SU-DHL-6 (cell line): ENCODE measurements around the gene PLK1.
A peak's percentile ranks its signal among the peaks of the same experiment; 100 is the strongest.

Source experiments
- H2AFZ ChIP-seq: fragments of 200-600 bp; sonication (generic); 2 replicates; pipeline ENCODE4 v1.6.1; 2014; ENCODE audit warnings: low read depth, mild to moderate bottlenecking, moderate library complexity, mixed read lengths, antibody characterized with exemption, low read length; ENCODE audit not compliant: severe bottlenecking
- H3F3A ChIP-seq: fragments of 200-600 bp; shearing (Covaris generic); 2 replicates; pipeline ENCODE4 v1.6.0; 2016; ENCODE audit warnings: antibody characterized with exemption, mild to moderate bottlenecking; ENCODE audit not compliant: insufficient read depth
- H3K27ac ChIP-seq: fragments of 200-600 bp; sonication (generic); 2 replicates; pipeline ENCODE4 v1.5.1; 2016; ENCODE audit warnings: low read depth, mild to moderate bottlenecking, low read length, moderate library complexity, mixed read lengths
- H3K27me3 ChIP-seq: fragments of 200-600 bp; sonication (generic), shearing (Covaris generic); 2 replicates; pipeline ENCODE4 v1.6.0; 2014; ENCODE audit warnings: mild to moderate bottlenecking, low read length
- H3K36me3 ChIP-seq: fragments of 200-600 bp; sonication (generic); 2 replicates; pipeline ENCODE4 v1.6.1; 2014; ENCODE audit warnings: mild to moderate bottlenecking, low read length, mixed read lengths
- H3K4me2 ChIP-seq: fragments of 300-600, 200-600 bp; shearing (Covaris generic), sonication (generic); 2 replicates; pipeline ENCODE4 v1.6.0; 2014; ENCODE audit warnings: low read length, low read depth, mild to moderate bottlenecking; ENCODE audit not compliant: poor library complexity, severe bottlenecking
- H3K4me3 ChIP-seq: fragments of 200-600 bp; sonication (generic); 2 replicates; pipeline ENCODE4 v1.5.1; 2014; ENCODE audit warnings: antibody characterized with exemption, low read length, mild to moderate bottlenecking, mixed read lengths; ENCODE audit not compliant: insufficient read depth, poor library complexity, severe bottlenecking
- H3K79me2 ChIP-seq: fragments of 200-600 bp; sonication (generic); 2 replicates; pipeline ENCODE4 v1.6.1; 2014; ENCODE audit warnings: mild to moderate bottlenecking, low read length, moderate library complexity; ENCODE audit not compliant: insufficient read depth
- H3K9ac ChIP-seq: fragments of 200-600 bp; sonication (generic); 2 replicates; pipeline ENCODE4 v1.7.0; 2014; ENCODE audit warnings: mild to moderate bottlenecking, low read length
- H3K9me2 ChIP-seq: fragments of 200-600 bp; sonication (generic); replicated peaks from 2 replicates; pipeline ENCODE4 v1.6.1; 2014; ENCODE audit warnings: low read length; ENCODE audit not compliant: insufficient read depth
- H3K9me3 ChIP-seq: fragments of 200-600 bp; sonication (generic); 2 replicates; pipeline ENCODE4 v1.6.1; 2014; ENCODE audit warnings: low read length, mixed read lengths; ENCODE audit not compliant: insufficient read depth
- H4K20me1 ChIP-seq: fragments of 200-600 bp; sonication (generic); 2 replicates; pipeline ENCODE4 v1.6.1; 2014; ENCODE audit warnings: low read depth, mild to moderate bottlenecking, antibody characterized with exemption, low read length, moderate library complexity, mixed read lengths
- EZH2phosphoT487 ChIP-seq: fragments of 200-600 bp; sonication (generic), shearing (Covaris generic); conservative IDR thresholded peaks from 2 replicates; pipeline ENCODE4 v1.6.1; 2018; ENCODE audit warnings: mild to moderate bottlenecking, antibody characterized with exemption, low read length, moderate library complexity, mixed read lengths
- TF ChIP-seq, protein P1 (sequence below): fragments of 200-600 bp; sonication (generic); IDR thresholded peaks from one replicate; pipeline ENCODE4 v1.5.1; 2017; ENCODE audit warnings: antibody characterized with exemption, mild to moderate bottlenecking, low read length, moderate library complexity; ENCODE audit not compliant: insufficient read depth, poor library complexity, severe bottlenecking

Gene PLK1

DNA sequence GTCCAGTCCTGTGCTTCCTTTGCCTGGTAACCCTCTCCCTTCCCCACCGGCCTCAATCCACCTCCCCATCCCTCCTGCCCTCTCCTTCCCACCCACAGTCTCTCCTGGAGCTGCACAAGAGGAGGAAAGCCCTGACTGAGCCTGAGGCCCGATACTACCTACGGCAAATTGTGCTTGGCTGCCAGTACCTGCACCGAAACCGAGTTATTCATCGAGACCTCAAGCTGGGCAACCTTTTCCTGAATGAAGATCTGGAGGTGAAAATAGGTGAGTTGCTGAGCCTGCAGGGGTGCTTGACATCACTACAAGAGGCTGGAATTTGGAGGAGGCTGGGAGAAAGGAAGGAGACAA lies 1.3 kb downstream of the PLK1 start:
- peaks cover 46% of the 10 kb centered on the region for H3K79me2 ChIP-seq
- peak overlapping the region; percentile 98 for H3K9ac ChIP-seq
- H3K27ac ChIP-seq: peak overlapping the region; percentile 70
- peaks cover 11% of the 10 kb centered on the region; the same call in 1 of the 2 replicates for H3F3A ChIP-seq
- H3K36me3 ChIP-seq: peaks cover 21% of the 10 kb centered on the region; the same call in 1 of the 2 replicates
- H3K4me3 ChIP-seq: peak overlapping the region; percentile 98
- no peak overlapping the region for H2AFZ ChIP-seq
- H4K20me1 ChIP-seq: no peaks in the 10 kb centered on the region
- H3K9me2 ChIP-seq: no peaks in the 10 kb centered on the region
- no peaks in the 10 kb centered on the region for H3K9me3 ChIP-seq
- peak overlapping the region; percentile 69 for H3K4me2 ChIP-seq
- no peak for TF ChIP-seq EZH2phosphoT487
- TF ChIP-seq, protein P1, sequence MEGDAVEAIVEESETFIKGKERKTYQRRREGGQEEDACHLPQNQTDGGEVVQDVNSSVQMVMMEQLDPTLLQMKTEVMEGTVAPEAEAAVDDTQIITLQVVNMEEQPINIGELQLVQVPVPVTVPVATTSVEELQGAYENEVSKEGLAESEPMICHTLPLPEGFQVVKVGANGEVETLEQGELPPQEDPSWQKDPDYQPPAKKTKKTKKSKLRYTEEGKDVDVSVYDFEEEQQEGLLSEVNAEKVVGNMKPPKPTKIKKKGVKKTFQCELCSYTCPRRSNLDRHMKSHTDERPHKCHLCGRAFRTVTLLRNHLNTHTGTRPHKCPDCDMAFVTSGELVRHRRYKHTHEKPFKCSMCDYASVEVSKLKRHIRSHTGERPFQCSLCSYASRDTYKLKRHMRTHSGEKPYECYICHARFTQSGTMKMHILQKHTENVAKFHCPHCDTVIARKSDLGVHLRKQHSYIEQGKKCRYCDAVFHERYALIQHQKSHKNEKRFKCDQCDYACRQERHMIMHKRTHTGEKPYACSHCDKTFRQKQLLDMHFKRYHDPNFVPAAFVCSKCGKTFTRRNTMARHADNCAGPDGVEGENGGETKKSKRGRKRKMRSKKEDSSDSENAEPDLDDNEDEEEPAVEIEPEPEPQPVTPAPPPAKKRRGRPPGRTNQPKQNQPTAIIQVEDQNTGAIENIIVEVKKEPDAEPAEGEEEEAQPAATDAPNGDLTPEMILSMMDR: no peak
- no peaks in the 10 kb centered on the region for H3K27me3 ChIP-seq

DNA sequence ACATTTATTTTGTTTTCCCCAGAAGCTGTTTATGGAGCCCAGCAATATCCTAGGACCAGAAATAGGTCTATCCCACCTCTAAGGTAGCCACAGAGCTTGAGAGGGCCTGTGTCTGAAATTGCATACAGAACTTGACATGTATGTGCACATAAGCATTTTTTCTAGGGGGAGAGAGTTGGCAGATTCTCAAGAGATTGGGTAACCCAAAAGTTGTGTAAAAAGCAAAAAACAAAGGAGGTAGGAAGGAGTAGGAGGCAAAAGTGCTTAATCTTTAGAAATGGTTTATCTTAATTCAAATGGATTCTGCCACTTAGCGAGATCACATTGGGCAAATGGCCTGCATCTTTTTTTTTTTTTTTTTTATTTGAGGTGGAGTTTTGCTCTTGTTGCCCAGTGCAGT lies 3.5 kb downstream of the PLK1 start:
- no peaks in the 10 kb centered on the region for H3K27me3 ChIP-seq
- peaks cover 5% of the 10 kb centered on the region; the same call in 1 of the 2 replicates for H4K20me1 ChIP-seq
- H3K9me3 ChIP-seq: no peaks in the 10 kb centered on the region
- H3F3A ChIP-seq: peaks cover 9% of the 10 kb centered on the region; the same call in 1 of the 2 replicates
- H3K79me2 ChIP-seq: peaks cover 46% of the 10 kb centered on the region
- H3K36me3 ChIP-seq: peaks cover 34% of the 10 kb centered on the region; the same call in 1 of the 2 replicates
- H3K4me3 ChIP-seq: no peak overlapping the region
- H3K27ac ChIP-seq: no peak overlapping the region
- H2AFZ ChIP-seq: no peak overlapping the region
- H3K4me2 ChIP-seq: no peak overlapping the region
- H3K9ac ChIP-seq: no peak overlapping the region
- H3K9me2 ChIP-seq: no peaks in the 10 kb centered on the region
- TF ChIP-seq EZH2phosphoT487: no peak
- TF ChIP-seq, protein P1: no peak

GRCh38 chr16:23683487-23683886 lies 4.8 kb downstream of the PLK1 start:
- Histone ChIP-seq H3K9me2 (no peaks in the 10 kb centered on the region), H3K9me3 (no peaks in the 10 kb centered on the region), H3K36me3 (peaks cover 41% of the 10 kb centered on the region; the same call in 1 of the 2 replicates), H3K27me3 (no peaks in the 10 kb centered on the region), H3K9ac (no peak overlapping the region), H2AFZ (no peak overlapping the region), H4K20me1 (peaks cover 5% of the 10 kb centered on the region; the same call in 1 of the 2 replicates), H3K27ac (no peak overlapping the region), H3K79me2 (peaks cover 46% of the 10 kb centered on the region), H3K4me2 (no peak overlapping the region), H3K4me3 (no peak overlapping the region), H3F3A (peaks cover 4% of the 10 kb centered on the region; the same call in 1 of the 2 replicates)
- no peak for TF ChIP-seq EZH2phosphoT487
- TF ChIP-seq, protein P1: no peak
